ENCODE results near the gene ADSS1. TPM values are rescaled to one million over a fixed set of nuclear protein-coding genes. Genes with fewer than 3 reads are reported as not detected.
A peak's percentile ranks its signal among the peaks of the same experiment; 100 is the strongest.

The ADSS1 gene
- total RNA-seq, 1 donor from 2014 or later, result 5.1 TPM

DNA sequence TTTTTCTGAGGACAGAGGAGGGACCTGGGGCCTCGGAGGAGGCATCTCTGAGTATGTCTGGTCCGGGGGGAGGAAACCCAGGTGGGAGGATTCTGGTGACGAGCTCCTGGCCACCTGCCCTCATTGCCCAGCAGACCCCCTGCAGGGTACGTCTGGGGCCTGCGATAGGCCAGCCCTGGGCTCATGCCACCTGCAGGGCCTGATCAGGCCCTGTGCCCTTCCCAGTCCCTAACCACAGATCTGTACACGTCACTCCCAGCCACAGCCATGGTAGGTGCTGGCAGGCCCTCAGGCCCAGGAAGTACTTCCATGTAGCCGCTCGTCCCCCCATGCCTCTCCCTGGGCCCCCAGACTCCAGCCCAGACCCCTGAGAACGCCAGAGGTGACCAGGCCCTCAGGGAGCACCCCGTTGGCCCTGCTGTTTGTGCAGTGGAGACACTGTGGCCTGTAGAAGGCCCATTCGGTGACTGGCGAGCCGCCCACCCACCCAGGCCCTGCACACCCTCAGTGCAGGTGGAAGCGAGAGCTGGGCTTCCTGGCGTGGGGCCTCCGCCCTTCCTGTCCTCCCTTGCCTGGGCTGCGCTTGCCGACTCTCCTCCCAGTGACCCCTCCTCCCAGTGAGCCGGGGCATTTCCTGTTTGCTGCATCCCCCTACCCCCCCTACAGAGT lies 28.9 kb upstream of the ADSS1 start:
- no peaks in the 10 kb centered on the region for H3K27me3 ChIP-seq (ENCODE audit: low read depth)
- intact Hi-C loops (cut with DNase I), result no loop called here
- peak overlapping the region; percentile 81 for H3K27ac ChIP-seq
- peaks cover 8% of the 10 kb centered on the region for H3K36me3 ChIP-seq
- DNase-seq (no peak), ATAC-seq (no peak)
- peak overlapping the region; percentile 21 for H3K4me3 ChIP-seq
- peaks cover 100% of the 10 kb centered on the region for H3K4me1 ChIP-seq
- TF ChIP-seq, protein P1, sequence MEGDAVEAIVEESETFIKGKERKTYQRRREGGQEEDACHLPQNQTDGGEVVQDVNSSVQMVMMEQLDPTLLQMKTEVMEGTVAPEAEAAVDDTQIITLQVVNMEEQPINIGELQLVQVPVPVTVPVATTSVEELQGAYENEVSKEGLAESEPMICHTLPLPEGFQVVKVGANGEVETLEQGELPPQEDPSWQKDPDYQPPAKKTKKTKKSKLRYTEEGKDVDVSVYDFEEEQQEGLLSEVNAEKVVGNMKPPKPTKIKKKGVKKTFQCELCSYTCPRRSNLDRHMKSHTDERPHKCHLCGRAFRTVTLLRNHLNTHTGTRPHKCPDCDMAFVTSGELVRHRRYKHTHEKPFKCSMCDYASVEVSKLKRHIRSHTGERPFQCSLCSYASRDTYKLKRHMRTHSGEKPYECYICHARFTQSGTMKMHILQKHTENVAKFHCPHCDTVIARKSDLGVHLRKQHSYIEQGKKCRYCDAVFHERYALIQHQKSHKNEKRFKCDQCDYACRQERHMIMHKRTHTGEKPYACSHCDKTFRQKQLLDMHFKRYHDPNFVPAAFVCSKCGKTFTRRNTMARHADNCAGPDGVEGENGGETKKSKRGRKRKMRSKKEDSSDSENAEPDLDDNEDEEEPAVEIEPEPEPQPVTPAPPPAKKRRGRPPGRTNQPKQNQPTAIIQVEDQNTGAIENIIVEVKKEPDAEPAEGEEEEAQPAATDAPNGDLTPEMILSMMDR (IDR thresholded peaks at IDR 0.05), result no peak
- H3K9me3 ChIP-seq, result no peaks in the 10 kb centered on the region

DNA sequence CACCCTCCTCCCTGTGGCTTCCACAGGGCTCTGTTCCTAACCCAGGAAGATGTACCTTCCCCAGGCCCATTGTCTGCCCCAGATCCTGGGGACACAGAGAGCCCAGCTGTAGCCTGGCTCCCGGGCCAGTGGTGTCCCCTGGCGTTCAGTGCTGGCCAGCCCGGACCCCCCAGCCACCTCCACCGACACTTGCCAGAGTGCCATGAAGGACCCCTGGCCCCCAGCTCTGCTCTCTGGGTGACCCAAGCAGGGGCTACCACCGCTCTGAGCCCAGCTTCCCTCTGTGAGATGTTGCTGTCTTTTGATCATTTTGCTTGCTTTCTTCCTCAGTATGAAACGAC lies 28.4 kb upstream of the ADSS1 start:
- intact Hi-C loops (cut with DNase I), result no loop called here
- Histone ChIP-seq H3K27me3 (ENCODE audit: low read depth) (no peaks in the 10 kb centered on the region), H3K36me3 (peaks cover 8% of the 10 kb centered on the region), H3K27ac (peak overlapping the region; percentile 81), H3K9me3 (no peaks in the 10 kb centered on the region), H3K4me1 (peaks cover 96% of the 10 kb centered on the region), H3K4me3 (no peak overlapping the region)
- ATAC-seq (no peak), DNase-seq (no peak)
- TF ChIP-seq, protein P1 (IDR thresholded peaks at IDR 0.05), result peak; percentile 14

DNA sequence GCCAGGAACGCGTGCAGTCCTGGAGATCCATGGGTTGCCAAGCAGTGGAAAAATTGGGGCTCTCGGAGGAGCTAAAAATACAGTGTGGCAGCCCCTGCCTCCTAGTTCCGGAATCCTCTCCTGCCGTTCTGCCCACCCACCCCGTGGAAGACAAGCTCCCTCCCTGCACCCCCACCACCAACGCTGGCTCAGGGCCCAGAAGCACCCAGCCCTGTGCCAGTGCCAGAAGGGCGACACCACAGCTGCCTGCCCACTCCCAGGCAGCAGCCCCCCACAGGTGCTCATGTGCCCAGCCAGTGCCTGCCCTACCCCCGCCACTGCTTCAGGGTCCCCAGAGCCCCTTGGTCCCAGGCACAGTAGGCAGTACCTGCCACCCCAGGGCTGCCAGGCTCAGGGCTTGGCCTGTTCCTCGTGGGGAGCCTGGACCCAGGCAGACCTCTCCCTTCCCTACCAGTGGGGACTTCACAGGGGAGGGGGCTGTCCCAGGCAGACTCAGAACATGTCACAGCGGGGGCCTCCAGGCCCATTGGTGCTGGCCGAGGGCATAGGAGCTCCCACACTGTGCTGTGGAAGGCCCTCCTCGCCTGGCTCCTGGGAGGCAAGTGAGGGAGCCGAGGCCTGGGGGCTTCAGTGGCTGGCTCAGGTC lies 27.2 kb upstream of the ADSS1 start:
- TF ChIP-seq, protein P1 (IDR thresholded peaks at IDR 0.05), result no peak
- peak overlapping the region; percentile 53 for H3K27ac ChIP-seq

DNA sequence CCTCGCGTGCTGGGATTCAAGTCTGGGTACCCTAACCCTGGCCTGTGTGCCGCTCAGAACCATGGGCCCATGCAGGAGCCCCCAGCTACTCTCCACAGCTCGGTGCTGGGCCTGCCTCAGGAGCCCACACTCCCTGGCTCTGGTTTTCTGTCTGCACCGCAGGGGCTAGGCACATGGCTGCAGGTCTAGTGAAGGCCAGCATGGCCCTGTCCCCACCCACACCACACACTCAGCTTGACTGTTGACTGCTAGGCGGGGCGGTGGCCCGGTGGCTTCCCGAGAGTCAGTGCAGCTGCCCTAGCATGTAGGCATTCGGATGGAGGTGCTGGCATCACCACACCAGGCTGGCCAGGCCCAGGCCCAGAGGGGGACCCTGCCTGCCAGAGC lies 26.7 kb upstream of the ADSS1 start:
- ATAC-seq (peak in 1 of 2 donors; percentile 6), DNase-seq (no peak)
- Histone ChIP-seq H3K9me3 (no peaks in the 10 kb centered on the region), H3K27ac (peak overlapping the region; percentile 53), H3K4me3 (no peak overlapping the region), H3K27me3 (ENCODE audit: low read depth) (no peaks in the 10 kb centered on the region), H3K4me1 (peaks cover 79% of the 10 kb centered on the region), H3K36me3 (peaks cover 20% of the 10 kb centered on the region)
- TF ChIP-seq, protein P1 (IDR thresholded peaks at IDR 0.05), result no peak
- intact Hi-C loops (cut with DNase I), result no loop called here

More for the DNA sequence above, 27.2 kb upstream of the ADSS1 start:
- H3K36me3 ChIP-seq, result peaks cover 15% of the 10 kb centered on the region
- no peaks in the 10 kb centered on the region for H3K9me3 ChIP-seq
- H3K4me1 ChIP-seq, result peaks cover 84% of the 10 kb centered on the region
- H3K4me3 ChIP-seq, result no peak overlapping the region
- intact Hi-C loops (cut with DNase I), result no loop called here
- ATAC-seq (no peak), DNase-seq (no peak)
- H3K27me3 ChIP-seq (ENCODE audit: low read depth), result no peaks in the 10 kb centered on the region

DNA sequence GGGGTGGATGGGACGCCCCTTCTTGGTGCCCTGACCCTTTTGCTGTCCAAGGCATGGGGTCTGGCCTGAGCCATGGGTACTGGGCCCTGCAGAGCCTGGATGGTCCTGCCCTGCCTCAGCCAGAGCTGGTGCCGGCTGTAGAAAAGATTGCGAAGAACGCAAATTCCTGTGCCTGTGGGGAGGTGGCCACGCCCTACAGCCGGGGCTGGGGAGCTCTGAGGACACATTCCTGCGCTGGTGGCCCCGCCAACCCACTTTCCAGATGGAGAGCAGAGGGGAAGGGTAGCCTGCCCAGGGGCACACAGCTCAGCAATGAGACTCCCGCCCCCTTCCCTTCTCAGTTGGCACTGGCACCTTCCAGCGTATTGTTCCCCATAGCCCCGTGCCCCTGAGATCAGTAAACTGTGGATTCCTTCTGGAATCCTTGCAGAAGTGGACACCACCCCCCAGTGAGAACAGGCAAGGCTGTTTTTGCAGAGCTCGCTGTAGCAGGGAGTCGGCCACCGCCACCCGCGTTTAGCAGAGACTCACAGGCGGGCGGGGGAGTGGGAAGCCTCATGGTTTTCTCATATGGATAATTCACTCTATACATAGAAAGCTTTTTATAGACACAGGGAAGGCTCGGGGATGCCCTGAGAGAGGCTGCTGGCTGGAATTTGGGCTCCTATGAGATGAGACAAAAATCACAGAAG lies 26.0 kb upstream of the ADSS1 start:
- ATAC-seq, result peak; percentile 44 to 67
- TF ChIP-seq, protein P1 (IDR thresholded peaks at IDR 0.05), result no peak
- Histone ChIP-seq H3K27ac (peak overlapping the region; percentile 38), H3K36me3 (peaks cover 28% of the 10 kb centered on the region), H3K9me3 (no peaks in the 10 kb centered on the region), H3K4me1 (peaks cover 72% of the 10 kb centered on the region), H3K4me3 (no peak overlapping the region), H3K27me3 (ENCODE audit: low read depth) (no peaks in the 10 kb centered on the region)
- peak; percentile 71 for DNase-seq
- intact Hi-C loops (cut with DNase I), result no loop called here

Data from lower lobe of right lung (tissue), 2 donors.